ENCODE results near the gene PDHX.

Gene PDHX

GRCh38 chr11:35010654-35011053 is 94.2 kb downstream of the PDHX start:
- no peaks in the 10 kb centered on the region for H3K27me3 ChIP-seq (ENCODE audit: control insufficient read depth, insufficient read depth, low read length)
- no peak overlapping the region for H3K27ac ChIP-seq
- TF ChIP-seq, protein P1, sequence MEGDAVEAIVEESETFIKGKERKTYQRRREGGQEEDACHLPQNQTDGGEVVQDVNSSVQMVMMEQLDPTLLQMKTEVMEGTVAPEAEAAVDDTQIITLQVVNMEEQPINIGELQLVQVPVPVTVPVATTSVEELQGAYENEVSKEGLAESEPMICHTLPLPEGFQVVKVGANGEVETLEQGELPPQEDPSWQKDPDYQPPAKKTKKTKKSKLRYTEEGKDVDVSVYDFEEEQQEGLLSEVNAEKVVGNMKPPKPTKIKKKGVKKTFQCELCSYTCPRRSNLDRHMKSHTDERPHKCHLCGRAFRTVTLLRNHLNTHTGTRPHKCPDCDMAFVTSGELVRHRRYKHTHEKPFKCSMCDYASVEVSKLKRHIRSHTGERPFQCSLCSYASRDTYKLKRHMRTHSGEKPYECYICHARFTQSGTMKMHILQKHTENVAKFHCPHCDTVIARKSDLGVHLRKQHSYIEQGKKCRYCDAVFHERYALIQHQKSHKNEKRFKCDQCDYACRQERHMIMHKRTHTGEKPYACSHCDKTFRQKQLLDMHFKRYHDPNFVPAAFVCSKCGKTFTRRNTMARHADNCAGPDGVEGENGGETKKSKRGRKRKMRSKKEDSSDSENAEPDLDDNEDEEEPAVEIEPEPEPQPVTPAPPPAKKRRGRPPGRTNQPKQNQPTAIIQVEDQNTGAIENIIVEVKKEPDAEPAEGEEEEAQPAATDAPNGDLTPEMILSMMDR (IDR thresholded peaks at IDR 0.05): no peak

DNA sequence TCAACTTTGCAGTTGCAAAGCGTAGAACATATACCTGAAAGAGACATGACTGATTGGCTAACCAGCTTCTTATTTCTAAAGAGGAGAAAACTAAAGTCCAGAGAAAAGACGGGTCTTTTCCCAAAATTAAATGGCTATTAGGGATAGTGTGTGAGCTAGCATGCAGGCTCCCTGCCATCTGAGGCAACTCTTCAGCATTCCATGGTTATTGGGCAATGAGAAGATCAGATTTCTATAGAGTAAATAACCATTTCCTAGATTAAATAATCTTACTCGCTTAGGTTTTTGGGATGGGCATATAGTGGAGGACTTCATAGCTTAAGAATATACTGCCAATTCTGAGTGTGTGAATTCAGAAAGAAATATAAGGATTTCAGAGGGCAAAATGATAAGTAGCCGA is 95.0 kb downstream of the PDHX start:
- H3K4me1 ChIP-seq: no peaks in the 10 kb centered on the region
- TF ChIP-seq, protein P1 (IDR thresholded peaks at IDR 0.05): no peak

More at GRCh38 chr11:35010654-35011053, 94.2 kb downstream of the PDHX start:
- Histone ChIP-seq H3K36me3 (ENCODE audit: control insufficient read depth, insufficient read depth, low read length) (no peaks in the 10 kb centered on the region), H3K9me3 (ENCODE audit: control insufficient read depth, low read length) (no peaks in the 10 kb centered on the region), H3K4me2 (ENCODE audit: low read length) (no peak overlapping the region), H3K9ac (no peak overlapping the region), H3K79me2 (no peaks in the 10 kb centered on the region), H3K4me3 (ENCODE audit: low read depth, low read length) (no peak overlapping the region), H2AFZ (no peak overlapping the region), H3K4me1 (no peaks in the 10 kb centered on the region)

GRCh38 chr11:35011944-35012343 is 95.5 kb downstream of the PDHX start:
- no peaks in the 10 kb centered on the region for H3K79me2 ChIP-seq
- TF ChIP-seq, protein P1 (IDR thresholded peaks at IDR 0.05): no peak
- H3K9me3 ChIP-seq (ENCODE audit: control insufficient read depth, low read length): no peaks in the 10 kb centered on the region
- no peaks in the 10 kb centered on the region for H3K36me3 ChIP-seq (ENCODE audit: control insufficient read depth, insufficient read depth, low read length)
- H3K4me1 ChIP-seq: no peaks in the 10 kb centered on the region
- no peak overlapping the region for H3K4me2 ChIP-seq (ENCODE audit: low read length)
- H2AFZ ChIP-seq: no peak overlapping the region
- no peaks in the 10 kb centered on the region for H3K27me3 ChIP-seq (ENCODE audit: control insufficient read depth, insufficient read depth, low read length)
- H3K9ac ChIP-seq: no peak overlapping the region
- no peak overlapping the region for H3K4me3 ChIP-seq (ENCODE audit: low read depth, low read length)
- H3K27ac ChIP-seq: no peak overlapping the region

More for the DNA sequence above, 95.0 kb downstream of the PDHX start:
- Histone ChIP-seq H3K9ac (no peak overlapping the region), H3K4me2 (ENCODE audit: low read length) (no peak overlapping the region), H3K36me3 (ENCODE audit: control insufficient read depth, insufficient read depth, low read length) (no peaks in the 10 kb centered on the region), H2AFZ (no peak overlapping the region), H3K27me3 (ENCODE audit: control insufficient read depth, insufficient read depth, low read length) (no peaks in the 10 kb centered on the region), H3K79me2 (no peaks in the 10 kb centered on the region), H3K27ac (no peak overlapping the region), H3K9me3 (ENCODE audit: control insufficient read depth, low read length) (no peaks in the 10 kb centered on the region), H3K4me3 (ENCODE audit: low read depth, low read length) (no peak overlapping the region)

- TF ChIP-seq, protein P1 (IDR thresholded peaks at IDR 0.05): no peak
- H3K9me3 ChIP-seq (ENCODE audit: control insufficient read depth, low read length): no peaks in the 10 kb centered on the region
- H3K27me3 ChIP-seq (ENCODE audit: control insufficient read depth, insufficient read depth, low read length): no peaks in the 10 kb centered on the region
- H3K27ac ChIP-seq: no peak overlapping the region
- no peak overlapping the region for H3K9ac ChIP-seq
- no peak overlapping the region for H3K4me3 ChIP-seq (ENCODE audit: low read depth, low read length)
- no peak overlapping the region for H3K4me2 ChIP-seq (ENCODE audit: low read length)
- no peaks in the 10 kb centered on the region for H3K79me2 ChIP-seq
- no peak overlapping the region for H2AFZ ChIP-seq
- no peaks in the 10 kb centered on the region for H3K36me3 ChIP-seq (ENCODE audit: control insufficient read depth, insufficient read depth, low read length)
- no peaks in the 10 kb centered on the region for H3K4me1 ChIP-seq
Measured at GRCh38 chr11:35012467-35013191, 96.2 kb downstream of the PDHX start.
